Mesodermal cell (in vitro differentiated cells): Measurements from ENCODE around the gene THSD7B.

Experiments
- H3K27ac ChIP-seq: 2 replicates; pipeline ENCODE4 v1.7.0; 2013; ENCODE audit warnings: mild to moderate bottlenecking, low read depth, low read length, moderate library complexity; ENCODE audit not compliant: severe bottlenecking
- H3K36me3 ChIP-seq: 2 replicates; pipeline ENCODE4 v1.7.1; 2013; ENCODE audit warnings: mild to moderate bottlenecking, low read length, moderate library complexity; ENCODE audit not compliant: control insufficient read depth, insufficient read depth
- H3K4me1 ChIP-seq: one replicate; pipeline ENCODE4 v1.7.1; 2013; ENCODE audit warnings: mild to moderate bottlenecking, low read length; ENCODE audit not compliant: insufficient read depth, control insufficient read depth, poor library complexity, severe bottlenecking
- H3K4me3 ChIP-seq: 2 replicates; pipeline ENCODE4 v1.7.0; 2013; ENCODE audit warnings: low read length, control low read depth, mild to moderate bottlenecking; ENCODE audit not compliant: insufficient read depth, poor library complexity, severe bottlenecking; ENCODE audit errors: extremely low read depth
- H3K9me3 ChIP-seq: 2 replicates; pipeline ENCODE4 v1.7.1; 2013; ENCODE audit warnings: mild to moderate bottlenecking, low read length, moderate library complexity; ENCODE audit not compliant: control insufficient read depth
- WGBS, 2 experiments: methylation state at CpG; one replicate each; pipeline ENCODE4 v1.1.5; 2013; ENCODE audit warnings: missing lambda C conversion rate in 2 of 2; ENCODE audit not compliant: insufficient coverage in 2 of 2; 5-methylcytosine and 5-hydroxymethylcytosine counted together

Gene THSD7B

DNA sequence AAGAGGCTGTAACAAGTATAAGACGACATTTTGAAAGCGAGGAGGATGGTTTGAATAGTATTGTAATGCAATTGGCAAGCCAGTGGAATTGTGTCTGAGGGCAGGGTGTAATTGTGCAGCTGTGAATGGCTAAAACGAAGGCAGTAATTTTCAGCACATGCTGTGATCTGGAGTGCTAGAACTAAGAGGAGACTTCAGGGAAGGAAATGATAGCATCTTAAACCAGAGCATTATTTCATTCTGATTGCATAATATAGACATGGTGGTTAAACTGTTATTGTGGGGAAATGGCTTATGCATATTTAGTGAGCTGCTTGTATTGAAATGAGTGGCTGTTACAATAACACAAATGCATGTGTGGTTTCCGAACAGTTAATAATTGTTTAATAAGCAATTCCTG is 36.3 kb downstream of the THSD7B start:
- H3K27ac ChIP-seq, result no peak overlapping the region
- H3K4me3 ChIP-seq, result no peak overlapping the region
- H3K9me3 ChIP-seq, result no peaks in the 10 kb centered on the region
- H3K36me3 ChIP-seq, result no peaks in the 10 kb centered on the region
- WGBS, 2 experiments, result 82 to 83% methylated on average over 3 of the region's 4 CpGs
- H3K4me1 ChIP-seq, result no peaks in the 10 kb centered on the region

DNA sequence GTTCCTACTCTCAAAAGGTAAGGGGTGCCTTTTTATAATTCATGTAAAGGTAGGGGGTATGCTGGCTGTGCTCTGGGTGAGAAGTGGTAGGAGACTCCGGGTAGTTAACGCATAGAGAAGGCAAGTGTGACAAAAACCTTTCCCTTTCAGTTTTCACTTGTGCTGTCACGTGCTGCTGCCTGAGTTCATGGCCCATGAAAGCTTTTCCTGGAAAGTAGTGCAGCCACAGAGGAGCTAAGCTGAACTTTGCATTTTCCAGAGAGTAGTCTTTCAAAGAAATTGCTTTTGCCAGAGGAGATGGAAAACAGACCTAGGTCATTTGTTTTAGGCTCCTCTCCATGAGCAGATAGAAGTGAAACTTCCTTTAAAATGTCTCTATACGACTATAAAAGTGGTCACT is 44.7 kb downstream of the THSD7B start:
- H3K36me3 ChIP-seq, result no peaks in the 10 kb centered on the region
- 76 to 94% methylated on average over 3 of the region's 4 CpGs for WGBS, 2 experiments
- H3K4me1 ChIP-seq, result no peaks in the 10 kb centered on the region
- no peaks in the 10 kb centered on the region for H3K9me3 ChIP-seq
- no peak overlapping the region for H3K4me3 ChIP-seq
- no peak overlapping the region for H3K27ac ChIP-seq

DNA sequence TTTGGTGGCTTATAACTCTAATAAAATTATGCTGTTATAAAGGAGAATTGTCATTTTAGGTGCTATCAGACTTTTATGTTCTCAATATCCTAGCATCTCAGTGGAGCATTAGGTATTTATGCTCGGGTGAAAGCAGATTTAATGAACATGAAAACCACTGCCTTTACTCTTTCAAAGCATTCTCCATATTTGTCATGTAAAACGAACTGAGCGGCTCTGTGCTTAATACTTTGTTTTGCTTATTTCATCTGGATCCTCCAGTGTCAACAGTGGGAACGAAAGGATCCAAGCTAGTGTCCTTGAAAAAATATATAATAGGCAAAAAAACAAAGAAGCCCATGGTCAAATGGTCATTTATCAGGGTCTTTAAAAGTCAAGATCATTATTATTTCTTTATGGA is 53.5 kb downstream of the THSD7B start:
- WGBS, 2 experiments, result 52 to 56% methylated on average over 3 to 4 of the region's 4 CpGs

DNA sequence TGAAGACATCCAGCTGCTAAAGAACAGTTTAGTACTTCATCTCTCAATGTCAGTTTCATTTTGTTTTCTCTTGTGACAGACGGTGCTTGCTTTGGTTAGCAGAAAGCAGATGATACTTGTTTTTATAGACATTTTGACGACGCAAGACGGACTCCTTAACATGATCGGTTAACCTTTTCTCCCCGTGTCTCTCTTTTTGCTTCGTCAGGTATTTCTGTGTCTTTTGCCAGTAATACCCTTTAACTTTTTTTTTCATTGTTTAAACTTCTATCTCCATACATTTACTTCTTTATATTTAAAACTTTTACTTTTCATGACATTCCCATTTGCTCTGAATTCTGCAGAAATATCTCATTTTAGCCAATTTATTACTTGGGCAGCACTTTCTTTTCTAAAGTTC is 57.9 kb downstream of the THSD7B start:
- WGBS, 2 experiments, result 92 to 93% methylated on average over 6 to 7 of the region's 7 CpGs
- Histone ChIP-seq H3K4me1 (no peaks in the 10 kb centered on the region), H3K9me3 (no peaks in the 10 kb centered on the region), H3K4me3 (no peak overlapping the region), H3K36me3 (no peaks in the 10 kb centered on the region), H3K27ac (no peak overlapping the region)

More for the DNA sequence above, 53.5 kb downstream of the THSD7B start:
- no peaks in the 10 kb centered on the region for H3K9me3 ChIP-seq
- H3K36me3 ChIP-seq, result no peaks in the 10 kb centered on the region
- H3K4me1 ChIP-seq, result no peaks in the 10 kb centered on the region
- no peak overlapping the region for H3K4me3 ChIP-seq
- H3K27ac ChIP-seq, result no peak overlapping the region

- Histone ChIP-seq H3K36me3 (no peaks in the 10 kb centered on the region), H3K4me1 (no peaks in the 10 kb centered on the region), H3K4me3 (no peak overlapping the region), H3K27ac (no peak overlapping the region), H3K9me3 (no peaks in the 10 kb centered on the region)
- 90 to 100% methylated on average over 1 of the region's 1 CpG for WGBS, 2 experiments
These were observed 62.8 kb downstream of the THSD7B start for GRCh38 chr2:136828162-136828561.

DNA sequence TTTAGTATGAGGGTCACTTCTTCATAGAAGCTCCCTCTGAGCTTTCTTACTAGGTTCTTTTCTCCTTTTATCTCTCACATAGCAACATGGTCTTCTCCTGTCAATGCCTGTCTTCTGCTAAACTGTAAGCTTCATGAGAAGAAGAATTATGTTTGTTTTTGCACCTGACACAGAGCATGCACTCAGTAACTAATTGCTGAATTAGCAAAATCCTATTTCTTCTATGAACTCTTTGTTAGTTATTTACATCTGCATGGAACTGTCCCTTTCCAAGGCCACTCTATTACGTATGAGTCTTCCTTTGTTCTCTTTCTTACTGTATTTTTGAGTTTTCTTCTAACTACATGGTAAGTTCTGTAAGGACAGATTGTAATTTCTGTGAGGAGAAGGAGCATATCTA is 63.4 kb downstream of the THSD7B start:
- Histone ChIP-seq H3K27ac (no peak overlapping the region), H3K9me3 (no peaks in the 10 kb centered on the region), H3K4me1 (no peaks in the 10 kb centered on the region), H3K4me3 (no peak overlapping the region), H3K36me3 (no peaks in the 10 kb centered on the region)
- WGBS, 2 experiments, result no CpG with 5 or more reads among the region's 1 CpG

DNA sequence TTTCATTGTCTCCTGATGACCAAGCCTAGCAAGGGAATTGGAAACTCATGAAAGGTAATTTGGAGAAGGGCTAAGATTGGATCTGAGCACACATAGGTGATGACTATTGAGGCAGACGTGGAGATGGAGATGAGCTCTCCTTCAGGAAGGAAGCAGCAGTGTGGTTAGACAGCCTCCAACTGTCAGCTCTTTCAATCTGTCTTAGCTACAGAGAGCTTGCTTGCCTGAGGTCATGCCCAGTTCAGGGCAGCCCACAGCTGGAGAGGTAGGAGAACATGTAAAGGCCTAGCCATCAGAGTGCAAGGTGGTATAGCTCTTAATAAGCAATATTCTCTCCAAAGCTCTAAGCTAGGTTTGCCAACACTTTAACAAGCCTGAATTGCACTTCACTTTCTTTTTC is 79.2 kb downstream of the THSD7B start:
- Histone ChIP-seq H3K27ac (no peak overlapping the region), H3K36me3 (no peaks in the 10 kb centered on the region), H3K4me1 (no peaks in the 10 kb centered on the region), H3K9me3 (no peaks in the 10 kb centered on the region), H3K4me3 (no peak overlapping the region)
- 43 to 100% methylated on average over 1 of the region's 1 CpG for WGBS, 2 experiments

DNA sequence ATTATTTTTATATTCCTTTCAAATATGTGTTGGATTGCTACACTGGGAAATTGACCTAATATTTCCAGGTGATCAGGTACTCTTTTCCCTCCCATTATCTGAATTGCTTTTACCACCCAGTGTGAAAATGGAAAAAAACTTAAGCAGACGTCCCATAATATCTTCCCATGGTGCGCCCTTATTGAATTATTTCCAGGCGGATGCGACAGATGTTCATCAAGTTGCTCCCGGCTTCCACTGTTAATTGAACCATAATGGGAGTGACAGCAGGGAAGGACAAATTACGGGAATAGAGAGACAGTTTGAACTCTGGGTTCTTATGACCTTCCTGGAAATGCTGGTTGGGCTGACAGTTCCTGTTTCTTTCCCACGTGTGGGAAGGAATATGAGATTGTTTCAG is 93.3 kb downstream of the THSD7B start:
- Histone ChIP-seq H3K27ac (no peak overlapping the region), H3K4me1 (no peaks in the 10 kb centered on the region), H3K36me3 (no peaks in the 10 kb centered on the region), H3K9me3 (no peaks in the 10 kb centered on the region), H3K4me3 (no peak overlapping the region)
- 96% methylated on average over 5 to 6 of the region's 7 CpGs for WGBS, 2 experiments

GRCh38 chr2:136860443-136860958 is 95.2 kb downstream of the THSD7B start:
- Histone ChIP-seq H3K36me3 (no peaks in the 10 kb centered on the region), H3K4me1 (no peaks in the 10 kb centered on the region)
- WGBS, 2 experiments, result 91 to 93% methylated on average over 2 of the region's 2 CpGs

DNA sequence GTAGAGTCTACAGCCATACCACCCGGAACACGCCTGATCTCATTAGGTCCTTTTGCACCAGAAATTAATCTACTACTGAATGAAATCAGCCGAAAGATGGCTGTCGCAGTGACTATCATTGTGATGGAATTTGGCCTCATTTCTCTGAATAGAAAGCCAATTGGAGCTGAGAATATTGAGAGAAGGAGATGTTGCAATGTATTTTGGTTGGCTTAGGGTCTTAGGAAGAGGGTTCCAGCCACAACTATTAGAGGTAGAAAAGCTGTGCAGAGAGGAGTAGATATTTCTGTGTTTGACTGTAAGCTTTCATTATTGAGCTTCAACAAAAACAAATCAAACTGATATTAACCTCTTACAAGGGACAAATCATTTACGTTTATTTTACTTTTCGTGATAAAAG is 98.1 kb downstream of the THSD7B start:
- Histone ChIP-seq H3K36me3 (no peaks in the 10 kb centered on the region), H3K27ac (no peak overlapping the region), H3K9me3 (no peaks in the 10 kb centered on the region), H3K4me3 (no peak overlapping the region), H3K4me1 (no peaks in the 10 kb centered on the region)
- WGBS, 2 experiments, result 93 to 94% methylated on average over 4 to 6 of the region's 6 CpGs

More at GRCh38 chr2:136860443-136860958, 95.2 kb downstream of the THSD7B start:
- H3K27ac ChIP-seq, result no peak overlapping the region
- no peaks in the 10 kb centered on the region for H3K9me3 ChIP-seq
- H3K4me3 ChIP-seq, result no peak overlapping the region

GRCh38 chr2:136863874-136864273 is 98.5 kb downstream of the THSD7B start:
- Histone ChIP-seq H3K36me3 (no peaks in the 10 kb centered on the region), H3K27ac (no peak overlapping the region), H3K4me3 (no peak overlapping the region), H3K9me3 (no peaks in the 10 kb centered on the region), H3K4me1 (no peaks in the 10 kb centered on the region)
- 81 to 85% methylated on average over 2 to 3 of the region's 4 CpGs for WGBS, 2 experiments
